HG02623 (cell line): ENCODE results near the gene PLEKHA6.

Experiments used
- ATAC-seq: cut with Tn5 transposase; IDR thresholded peaks from one replicate; pipeline ENCODE4 v1.9.1; 2021; ENCODE audit warnings: moderate library complexity; ENCODE audit not compliant: unreplicated experiment

Gene PLEKHA6

GRCh38 chr1:204194080-204194479 is 165.6 kb downstream of the PLEKHA6 start:
- ATAC-seq: no peak

DNA sequence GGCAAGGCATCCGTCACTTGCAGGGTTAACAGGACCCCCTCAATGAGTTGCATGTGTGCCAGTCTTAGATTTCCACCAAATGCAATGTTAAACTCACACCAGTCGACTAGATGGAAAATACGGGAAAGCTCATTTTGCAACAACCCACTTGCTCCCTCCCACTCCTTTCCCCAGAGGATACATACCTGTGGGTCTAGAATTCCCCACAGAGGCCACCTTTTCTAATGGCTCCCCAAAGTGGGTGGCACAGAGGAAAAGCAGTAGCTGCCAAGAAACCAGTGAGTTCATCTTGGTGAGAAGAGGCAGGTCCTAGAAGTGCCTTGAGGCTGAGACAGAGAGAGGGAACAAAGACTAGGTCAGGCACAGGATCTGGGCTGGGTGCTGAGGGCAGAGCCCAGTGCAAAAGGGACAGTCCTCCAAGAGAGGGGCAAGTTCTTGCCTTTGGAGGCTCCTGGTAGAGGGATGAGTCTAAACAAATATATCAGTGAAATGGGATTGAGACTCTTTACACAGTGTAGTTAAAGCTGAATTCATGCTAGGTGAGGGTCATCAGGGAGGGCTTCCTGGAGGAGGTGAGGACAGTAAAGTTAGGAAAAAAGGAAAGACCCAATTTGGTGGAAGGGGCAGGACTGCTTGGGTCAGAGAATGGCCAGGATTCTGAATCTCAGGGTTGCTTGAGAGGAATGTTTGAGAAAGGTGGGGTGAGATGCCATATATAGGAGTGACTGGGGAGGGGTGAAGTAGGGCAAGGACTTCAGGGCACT is 167.0 kb downstream of the PLEKHA6 start:
- no peak for ATAC-seq

DNA sequence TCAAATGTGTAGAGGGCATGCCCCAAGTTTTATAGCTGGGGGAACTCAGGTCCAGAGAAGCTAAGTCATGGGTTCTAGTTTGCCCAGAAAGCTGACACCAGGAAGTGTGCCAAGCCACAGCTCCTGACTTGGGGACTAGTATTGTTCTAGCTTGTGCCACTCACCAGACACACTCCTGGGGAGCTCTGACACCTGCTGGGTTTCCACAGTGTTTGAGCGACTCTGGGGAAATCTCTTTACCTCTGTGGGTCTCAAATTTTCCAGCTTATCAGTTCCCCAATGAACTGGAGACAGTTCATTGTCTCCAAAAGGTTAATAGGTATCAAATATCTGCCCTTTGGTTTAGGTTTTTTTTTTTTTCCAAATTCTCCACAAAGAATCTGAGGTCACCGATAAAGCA is 167.7 kb downstream of the PLEKHA6 start:
- no peak for ATAC-seq

DNA sequence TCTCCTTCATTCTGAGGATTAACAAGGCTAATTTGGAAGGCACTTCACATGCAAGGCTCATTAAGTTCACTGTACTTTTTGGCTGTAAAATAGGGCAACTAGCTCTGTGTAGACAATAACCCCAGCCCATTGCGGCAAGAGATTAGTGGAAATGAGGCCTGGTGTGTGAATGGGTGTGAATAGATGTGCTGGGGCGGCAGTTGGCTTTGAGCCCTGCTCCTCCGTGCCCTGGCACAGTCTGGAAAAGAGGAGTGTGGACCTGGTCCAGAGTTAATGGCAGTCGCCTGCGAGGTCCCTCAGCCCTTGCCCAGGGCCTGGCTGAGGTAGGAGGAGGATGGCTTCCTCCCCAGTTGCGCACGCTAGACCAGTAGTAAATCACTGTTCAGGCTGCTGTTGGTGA is 168.3 kb downstream of the PLEKHA6 start:
- ATAC-seq: no peak

DNA sequence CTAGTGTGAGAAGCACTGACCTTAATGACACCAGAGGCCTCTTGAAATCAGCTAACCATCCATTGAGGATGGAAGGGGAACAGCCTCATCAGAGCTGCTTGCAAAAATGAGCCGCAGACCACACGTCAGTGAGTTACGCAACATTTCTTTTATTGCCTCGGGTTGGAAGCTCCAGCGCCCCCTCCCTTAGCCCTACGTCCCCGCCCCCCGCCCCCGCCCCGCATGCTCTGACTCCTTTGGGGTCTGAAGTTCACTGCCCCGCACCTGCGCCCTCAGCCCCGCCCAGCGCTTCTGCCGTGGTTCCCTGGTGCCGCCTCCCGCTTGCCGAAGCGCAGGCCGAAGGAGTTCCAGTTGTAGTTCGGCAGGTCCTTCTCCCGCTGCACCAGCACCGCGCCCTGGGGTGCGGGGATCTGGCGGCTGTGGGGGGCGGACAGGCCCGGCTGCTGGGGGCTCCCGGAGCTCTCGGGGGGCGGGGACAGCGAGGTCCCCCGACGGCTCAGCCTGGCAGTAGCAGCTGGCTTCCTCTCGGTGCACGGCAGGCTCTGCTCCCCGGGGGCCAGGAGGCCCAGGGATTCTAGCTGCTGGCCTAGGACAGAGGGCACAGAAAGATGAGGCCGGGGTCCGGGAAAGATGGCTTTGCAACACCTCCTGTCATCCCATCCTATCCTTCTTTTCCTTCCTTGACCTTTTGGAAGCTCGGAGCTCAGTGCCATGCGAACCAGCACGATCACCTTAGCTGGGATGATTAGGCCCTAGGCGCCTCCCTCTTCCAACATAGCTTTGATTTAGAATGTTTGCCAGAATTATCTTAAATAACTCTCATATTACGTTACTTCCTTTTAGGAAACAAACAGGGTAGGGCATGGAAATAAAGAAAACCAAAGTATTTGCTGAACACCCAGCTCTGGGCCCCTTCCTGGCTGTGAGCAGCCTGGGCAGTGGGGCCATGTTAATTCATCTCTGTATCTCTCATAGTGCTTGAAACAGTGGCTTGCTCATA is 169.2 kb downstream of the PLEKHA6 start:
- ATAC-seq: no peak

DNA sequence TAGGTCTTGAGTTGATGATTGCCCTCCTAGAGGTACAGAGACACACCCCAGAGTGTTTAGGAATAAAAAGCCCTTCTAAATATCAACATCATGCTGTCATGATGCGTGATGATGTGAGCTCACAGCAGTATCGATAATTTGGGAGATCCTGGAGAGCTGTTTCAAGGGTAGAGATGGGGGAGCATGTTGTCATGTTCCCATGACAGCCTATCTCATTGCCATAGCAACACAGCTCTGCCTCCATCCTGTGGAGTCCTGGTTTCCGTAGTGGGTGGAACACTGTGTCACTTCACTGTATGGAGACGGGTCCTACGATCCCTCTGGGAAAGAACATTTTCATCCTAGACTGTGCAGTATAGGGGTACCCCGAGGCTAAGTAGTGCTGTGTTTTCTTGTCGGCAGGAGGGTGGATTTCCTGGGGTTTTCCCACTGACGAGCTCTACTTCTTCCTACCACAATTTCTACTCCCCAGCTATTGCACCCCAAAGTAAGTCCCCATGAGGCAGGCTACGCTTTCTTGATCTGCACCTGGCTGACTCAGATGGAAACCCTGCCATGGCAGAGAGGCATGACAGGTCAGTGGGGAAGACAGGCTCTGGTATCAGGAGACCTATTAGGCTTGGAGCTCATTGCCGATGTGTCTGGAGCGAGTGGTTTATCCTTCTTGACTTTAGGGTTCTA is 170.6 kb downstream of the PLEKHA6 start:
- ATAC-seq: no peak

GRCh38 chr1:204186597-204186996 is 173.1 kb downstream of the PLEKHA6 start:
- ATAC-seq: no peak

GRCh38 chr1:204181116-204181515 is 178.6 kb downstream of the PLEKHA6 start:
- ATAC-seq: no peak

GRCh38 chr1:204180133-204180532 is 179.6 kb downstream of the PLEKHA6 start:
- ATAC-seq: no peak

GRCh38 chr1:204178487-204179281 is 181.0 kb downstream of the PLEKHA6 start:
- no peak for ATAC-seq

- ATAC-seq: no peak
Measured at GRCh38 chr1:204177133-204177532, 182.6 kb downstream of the PLEKHA6 start.

DNA sequence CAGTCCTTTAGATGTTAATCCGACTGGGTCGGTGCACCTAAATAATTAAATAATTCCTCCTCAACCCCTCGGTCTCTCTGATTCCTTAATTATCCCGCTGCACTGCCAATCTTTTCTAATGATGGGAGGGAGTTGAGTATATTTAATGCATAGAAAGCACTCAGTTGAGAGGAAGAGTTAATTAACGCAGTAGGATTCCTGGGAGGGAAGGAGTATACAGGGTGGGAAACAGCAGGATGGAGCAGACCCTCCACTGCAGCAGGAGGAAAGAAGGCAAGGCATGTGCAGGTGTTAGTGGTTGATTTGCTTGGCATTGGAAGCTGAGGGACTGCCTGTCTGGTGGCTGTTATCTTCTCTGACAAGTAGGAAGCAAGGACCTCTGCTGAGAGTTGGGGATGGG is 183.7 kb downstream of the PLEKHA6 start:
- no peak for ATAC-seq

DNA sequence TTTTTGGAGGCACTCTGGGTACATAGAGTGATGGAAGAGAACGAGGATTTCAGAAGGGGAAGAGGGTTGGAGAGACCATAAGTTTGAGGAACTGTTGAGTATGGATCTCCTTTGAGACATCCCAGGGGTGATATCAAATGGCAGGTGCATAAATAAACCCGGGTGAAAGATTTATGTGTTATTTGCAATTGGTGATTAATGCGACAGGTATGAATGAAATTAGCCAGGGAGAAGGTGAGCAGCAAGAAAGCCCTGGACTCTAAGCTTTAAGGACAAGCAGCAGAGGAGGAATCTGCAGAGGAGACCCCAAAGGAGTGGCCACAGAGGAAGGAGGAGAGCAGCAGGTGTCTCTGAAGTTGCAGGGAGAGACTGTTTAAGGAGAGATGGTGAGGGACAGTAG is 184.8 kb downstream of the PLEKHA6 start:
- ATAC-seq: no peak

DNA sequence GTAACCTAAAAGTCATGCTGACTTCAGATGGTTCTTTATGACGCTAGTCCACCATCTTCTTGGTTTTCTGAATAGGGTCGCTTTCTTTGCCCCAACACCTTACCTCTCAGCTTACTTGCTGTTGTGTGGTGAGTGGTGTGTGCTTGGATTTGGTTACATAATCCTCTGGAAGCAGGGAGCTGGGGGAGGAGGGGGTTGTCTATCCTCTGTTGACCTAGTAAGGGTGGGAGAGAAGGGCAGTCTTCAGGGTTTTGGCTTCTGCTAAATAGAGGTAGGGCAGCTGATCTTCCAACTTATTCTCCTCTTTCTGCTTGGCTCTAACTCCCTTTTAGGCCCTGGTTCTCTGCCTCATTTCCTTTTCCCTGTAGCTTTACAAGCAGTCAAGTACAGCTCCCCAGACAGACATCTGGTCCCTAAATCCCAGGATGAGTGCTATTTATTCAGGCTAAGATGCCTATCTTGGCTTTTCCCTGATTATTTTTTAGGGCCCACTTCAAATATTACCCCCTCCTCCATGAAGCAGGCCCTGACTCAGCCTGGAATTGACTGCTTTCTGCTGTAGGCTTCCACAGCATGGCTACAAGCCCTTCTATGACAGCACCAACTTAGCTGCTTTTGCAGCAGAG is 187.2 kb downstream of the PLEKHA6 start:
- ATAC-seq: no peak

DNA sequence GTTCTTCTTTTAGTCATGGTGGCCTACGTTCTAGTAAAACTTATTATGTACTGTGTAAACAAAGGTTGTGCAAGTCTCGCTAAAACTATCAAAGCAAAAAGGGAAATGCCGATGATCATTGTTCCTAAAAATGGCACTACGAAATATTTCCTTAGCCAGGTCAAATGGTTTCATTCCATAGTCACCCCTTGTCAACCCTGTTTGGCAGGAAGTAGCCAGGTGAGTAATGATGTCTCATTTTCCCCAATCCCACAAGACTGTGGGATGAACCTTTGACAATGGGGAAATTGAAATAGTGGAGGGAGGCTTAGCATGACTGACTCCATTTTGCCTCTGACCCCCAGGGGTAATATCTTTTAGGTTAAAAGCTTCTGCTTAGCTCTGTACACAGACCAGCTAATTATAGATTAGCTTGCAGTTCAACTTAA is 188.0 kb downstream of the PLEKHA6 start:
- ATAC-seq: no peak

GRCh38 chr1:204170494-204171155 is 189.1 kb downstream of the PLEKHA6 start:
- no peak for ATAC-seq

GRCh38 chr1:204169858-204170257 is 189.9 kb downstream of the PLEKHA6 start:
- no peak for ATAC-seq
